ENCODE data around the gene AGAP3.

DNA sequence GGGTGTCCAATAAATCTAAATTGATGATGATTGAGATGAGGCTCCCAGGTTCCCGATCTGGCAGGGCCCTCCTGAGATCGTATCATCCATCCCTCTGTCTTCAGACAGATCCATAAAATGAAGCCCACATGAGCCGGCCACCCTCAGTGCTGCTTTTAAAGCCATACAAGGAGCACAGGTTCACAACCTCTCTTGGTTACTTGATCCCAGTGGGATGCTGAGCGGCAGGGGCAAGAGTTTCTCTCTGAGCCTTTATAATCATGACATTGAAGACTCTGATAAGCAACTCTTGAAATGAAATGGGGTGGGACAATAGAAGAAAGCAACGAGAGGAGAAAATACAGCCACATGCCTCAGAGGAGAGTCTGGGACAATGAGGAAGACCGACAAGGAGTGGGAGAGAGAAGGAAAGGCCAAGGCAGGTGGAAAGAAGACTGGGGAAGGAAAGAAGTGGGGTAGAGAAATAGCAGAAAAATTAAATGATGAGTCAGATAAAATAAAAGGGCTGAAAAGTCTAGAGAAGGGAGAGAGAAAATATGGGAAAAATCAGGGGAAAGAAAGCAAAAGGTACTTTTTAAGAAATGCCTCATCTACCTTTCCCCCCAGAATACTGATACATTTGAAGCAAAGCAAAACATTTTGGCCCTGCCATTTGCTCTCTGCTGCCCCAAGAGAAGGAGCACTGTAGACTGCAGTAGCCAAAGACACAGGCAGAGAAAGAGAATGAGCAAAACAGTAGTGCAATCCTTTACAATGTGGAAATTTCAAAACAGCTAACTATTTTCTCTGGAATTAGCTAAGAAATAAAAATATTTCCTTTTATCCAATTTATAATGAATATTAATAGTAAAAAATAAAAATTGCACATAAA, 66.6 kb downstream of the AGAP3 start:
- no peak for TF ChIP-seq EZH2 (IDR thresholded peaks at IDR 0.05; ENCODE audit: insufficient read depth, poor library complexity, severe bottlenecking)
- TF ChIP-seq EZH2phosphoT487 (IDR thresholded peaks at IDR 0.05; ENCODE audit: insufficient read depth, low read depth) = no peak

All from GM23248 (cell line).